ENCODE data around the gene CD109.

Gene CD109

GRCh38 chr6:73695619-73696421 lies at the start of gene CD109:
Gene CD109 (plus strand): TSS chr6:73696203. CDS start chr6:73696216, 13 bp downstream.
- Histone ChIP-seq H3K36me3 (ENCODE audit: insufficient read depth, low read length) (no peaks in the 10 kb centered on the region), H3K27me3 (ENCODE audit: insufficient read depth, low read length) (peaks cover 28% of the 10 kb centered on the region), H2AFZ (ENCODE audit: low read depth, low read length) (peak within 1 kb of the TSS; percentile 21), H3K4me3 (ENCODE audit: low read length) (peak within 1 kb of the TSS; percentile 35), H3K9me3 (ENCODE audit: low read length) (no peaks in the 10 kb centered on the region), H3K4me1 (ENCODE audit: insufficient read depth, low read length) (no peaks in the 10 kb centered on the region)

DNA sequence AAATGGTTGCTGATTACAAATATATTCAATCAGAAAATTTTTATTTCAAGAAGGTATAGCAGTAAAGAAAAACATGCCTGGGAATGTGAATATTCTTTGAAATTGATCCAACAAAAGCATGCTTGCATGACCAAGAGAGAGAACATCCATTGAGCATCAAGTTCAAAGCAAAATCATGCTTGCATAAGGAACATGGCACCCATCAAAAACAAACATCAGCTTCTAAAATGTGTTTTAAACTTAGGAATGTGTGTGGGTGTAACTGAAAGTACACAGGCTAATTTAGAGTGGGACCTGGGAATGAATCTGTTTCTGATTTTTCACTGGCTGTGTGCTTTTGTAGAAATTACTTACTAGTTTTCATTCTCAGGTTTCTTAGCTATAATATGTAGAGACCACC lies 47.8 kb upstream of the CD109 start:
- Histone ChIP-seq H3K9me3 (ENCODE audit: low read length) (no peaks in the 10 kb centered on the region), H3K4me3 (ENCODE audit: low read length) (no peak overlapping the region), H3K36me3 (ENCODE audit: insufficient read depth, low read length) (no peaks in the 10 kb centered on the region), H3K4me1 (ENCODE audit: insufficient read depth, low read length) (peaks cover 5% of the 10 kb centered on the region), H2AFZ (ENCODE audit: low read depth, low read length) (no peak overlapping the region), H3K27me3 (ENCODE audit: insufficient read depth, low read length) (no peaks in the 10 kb centered on the region)

GRCh38 chr6:73649783-73650182 lies 46.2 kb upstream of the CD109 start:
- no peaks in the 10 kb centered on the region for H3K27me3 ChIP-seq (ENCODE audit: insufficient read depth, low read length)
- H2AFZ ChIP-seq (ENCODE audit: low read depth, low read length): no peak overlapping the region
- H3K9me3 ChIP-seq (ENCODE audit: low read length): no peaks in the 10 kb centered on the region
- no peak overlapping the region for H3K4me3 ChIP-seq (ENCODE audit: low read length)
- no peaks in the 10 kb centered on the region for H3K36me3 ChIP-seq (ENCODE audit: insufficient read depth, low read length)
- H3K4me1 ChIP-seq (ENCODE audit: insufficient read depth, low read length): peaks cover 5% of the 10 kb centered on the region

DNA sequence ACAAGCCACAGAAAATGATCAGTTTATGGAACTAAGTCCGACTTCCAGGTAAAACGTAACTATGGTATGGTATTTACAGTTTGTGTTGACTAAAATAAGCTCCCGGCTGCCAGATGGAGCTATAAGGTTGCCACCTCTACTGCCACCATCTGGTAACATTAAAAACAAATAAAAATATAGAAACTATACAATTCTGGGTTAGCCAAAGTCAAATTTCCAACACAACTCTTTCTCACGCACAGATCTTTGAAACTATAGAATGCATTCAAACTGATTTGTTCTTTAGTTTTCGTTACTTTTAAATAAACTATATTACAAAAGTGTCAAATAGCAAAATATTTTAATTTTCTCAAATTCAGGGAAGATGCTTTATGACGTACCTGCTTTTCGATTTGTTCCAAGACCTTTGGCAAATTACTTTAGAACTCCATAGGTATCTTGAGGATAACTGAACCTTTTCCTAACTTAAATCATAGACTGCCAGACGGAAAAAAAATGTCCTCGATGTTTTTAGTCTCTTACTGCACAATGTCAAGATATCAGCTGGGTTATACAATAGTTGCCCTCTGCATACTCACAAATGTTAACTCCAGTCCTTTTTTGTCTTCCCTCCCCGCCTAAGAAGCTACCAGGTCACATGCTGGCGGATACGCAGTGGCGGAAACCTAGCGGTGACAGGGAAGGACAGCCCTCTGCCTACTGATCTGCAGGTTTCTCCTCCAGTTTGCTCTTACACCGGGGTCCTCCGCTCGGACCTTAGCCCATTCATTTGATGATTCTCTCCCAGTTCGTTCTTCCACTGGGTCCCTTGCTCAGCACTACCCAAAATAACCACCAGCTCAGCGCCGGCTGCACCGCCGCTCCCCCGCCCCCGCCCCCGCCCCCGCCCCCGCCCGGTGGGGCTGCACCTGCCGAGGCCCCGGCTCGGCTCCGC lies 43.1 kb upstream of the CD109 start:
- Histone ChIP-seq H3K9me3 (ENCODE audit: low read length) (no peaks in the 10 kb centered on the region), H3K27me3 (ENCODE audit: insufficient read depth, low read length) (no peaks in the 10 kb centered on the region), H3K36me3 (ENCODE audit: insufficient read depth, low read length) (no peaks in the 10 kb centered on the region), H3K4me3 (ENCODE audit: low read length) (peak overlapping the region; percentile 92), H2AFZ (ENCODE audit: low read depth, low read length) (peak overlapping the region; percentile 77), H3K4me1 (ENCODE audit: insufficient read depth, low read length) (peaks cover 5% of the 10 kb centered on the region)

DNA sequence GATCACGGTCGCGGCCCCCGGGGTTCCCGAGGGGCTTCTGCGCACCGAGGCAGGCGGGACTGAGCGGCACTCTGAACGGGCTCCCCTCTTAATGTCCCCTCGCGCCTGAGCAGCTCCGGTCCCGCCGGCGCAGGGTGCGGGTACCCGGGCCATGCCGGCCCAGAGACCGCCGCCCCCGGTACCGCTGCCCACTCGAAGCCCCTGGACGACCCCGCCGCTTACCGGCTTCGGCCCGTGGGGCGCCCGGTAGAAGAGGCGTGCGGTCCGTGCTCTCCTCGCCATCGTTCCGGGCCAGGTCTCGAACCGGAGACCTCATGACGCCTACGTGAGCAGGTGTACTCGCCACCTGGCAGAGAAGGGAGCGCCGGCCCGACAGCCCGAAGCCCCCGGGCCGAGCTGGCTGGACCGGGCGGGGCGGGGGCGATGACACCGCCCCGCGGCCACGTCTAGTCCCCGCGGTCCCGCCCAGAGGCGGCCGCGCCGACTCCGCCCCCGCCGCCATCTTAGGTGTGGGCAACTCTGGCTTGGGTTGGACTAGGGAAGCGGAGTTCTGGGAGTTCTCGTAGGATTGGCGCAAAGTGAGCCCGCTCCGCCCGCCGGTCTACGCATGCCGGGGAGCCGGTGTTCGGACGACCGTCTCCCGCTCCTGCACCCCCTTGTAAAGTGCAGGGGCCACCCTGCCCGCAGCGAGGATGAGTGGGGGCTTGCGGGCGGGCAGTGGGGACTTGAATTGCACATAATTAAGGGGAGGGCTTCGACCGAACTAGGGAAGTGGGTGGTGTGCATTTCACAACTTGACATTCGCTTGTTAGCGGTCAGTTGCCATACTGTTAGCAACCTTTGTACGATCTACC lies 42.2 kb upstream of the CD109 start, which contains the start of gene SLC17A5:
Gene SLC17A5 (minus strand): TSS at position 422 of the 854 bp plus-strand sequence. CDS start 106 bp downstream, at position 316.
- no peaks in the 10 kb centered on the region for H3K27me3 ChIP-seq (ENCODE audit: insufficient read depth, low read length)
- peak within 1 kb of the TSS; percentile 100 for H2AFZ ChIP-seq (ENCODE audit: low read depth, low read length)
- peak within 1 kb of the TSS; percentile 92 for H3K4me3 ChIP-seq (ENCODE audit: low read length)
- H3K36me3 ChIP-seq (ENCODE audit: insufficient read depth, low read length): no peaks in the 10 kb centered on the region
- peaks cover 5% of the 10 kb centered on the region for H3K4me1 ChIP-seq (ENCODE audit: insufficient read depth, low read length)
- H3K9me3 ChIP-seq (ENCODE audit: low read length): no peaks in the 10 kb centered on the region

- no peaks in the 10 kb centered on the region for H3K9me3 ChIP-seq (ENCODE audit: low read length)
- no peak overlapping the region for H2AFZ ChIP-seq (ENCODE audit: low read depth, low read length)
- H3K27me3 ChIP-seq (ENCODE audit: insufficient read depth, low read length): no peaks in the 10 kb centered on the region
- no peak overlapping the region for H3K4me3 ChIP-seq (ENCODE audit: low read length)
- H3K36me3 ChIP-seq (ENCODE audit: insufficient read depth, low read length): no peaks in the 10 kb centered on the region
- H3K4me1 ChIP-seq (ENCODE audit: insufficient read depth, low read length): peaks cover 5% of the 10 kb centered on the region
Observed at GRCh38 chr6:73655341-73655917, 40.6 kb upstream of the CD109 start.

DNA sequence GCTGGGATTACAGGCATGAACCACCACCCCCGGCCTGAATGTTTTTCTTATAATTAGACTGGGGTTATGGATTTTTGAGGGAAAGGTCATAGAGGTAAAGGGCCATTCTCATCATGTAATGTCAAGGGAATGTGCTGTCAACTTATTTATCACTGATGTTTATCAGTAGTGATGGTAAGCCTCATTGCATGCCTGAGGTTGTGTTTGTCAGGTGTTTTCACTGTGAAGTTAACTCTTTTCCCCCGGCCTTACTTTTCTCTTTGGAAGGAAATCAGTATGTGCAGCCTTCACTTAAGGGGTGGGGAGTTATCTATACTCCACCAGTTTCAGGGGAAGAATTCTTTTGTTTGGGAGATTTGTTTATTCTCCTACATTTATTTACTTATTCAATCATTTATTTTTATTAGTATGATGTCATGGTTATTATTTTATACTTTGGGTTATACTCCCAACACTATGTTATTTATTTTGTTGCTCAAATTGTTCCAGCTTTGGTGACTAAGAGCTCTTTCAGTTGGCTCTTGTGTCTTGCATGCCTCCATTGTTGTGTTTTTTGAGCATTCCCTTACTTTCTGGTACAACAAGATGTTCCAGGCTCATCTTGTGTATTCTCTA lies 39.4 kb upstream of the CD109 start:
- no peak overlapping the region for H2AFZ ChIP-seq (ENCODE audit: low read depth, low read length)
- no peaks in the 10 kb centered on the region for H3K27me3 ChIP-seq (ENCODE audit: insufficient read depth, low read length)
- peaks cover 5% of the 10 kb centered on the region for H3K4me1 ChIP-seq (ENCODE audit: insufficient read depth, low read length)
- no peaks in the 10 kb centered on the region for H3K9me3 ChIP-seq (ENCODE audit: low read length)
- no peak overlapping the region for H3K4me3 ChIP-seq (ENCODE audit: low read length)
- no peaks in the 10 kb centered on the region for H3K36me3 ChIP-seq (ENCODE audit: insufficient read depth, low read length)

DNA sequence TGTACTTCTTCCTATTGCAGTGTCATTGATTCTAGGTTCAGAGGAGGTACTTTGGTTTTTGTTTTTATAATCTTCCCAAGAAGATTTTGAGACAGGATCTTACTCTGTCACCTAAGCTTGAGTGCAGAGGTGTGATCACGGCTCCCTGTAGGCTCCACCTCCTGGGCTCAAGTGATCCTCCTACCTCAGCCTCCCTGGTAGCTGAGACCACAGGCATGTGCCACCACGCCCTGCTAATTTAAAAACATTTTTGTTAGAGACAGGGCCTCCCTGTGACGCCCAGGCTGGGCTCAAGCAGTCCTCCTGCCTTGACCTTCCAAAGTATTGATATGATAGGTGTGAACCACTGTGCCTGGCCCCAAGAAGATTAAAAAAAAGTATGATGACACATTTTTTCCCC lies 38.8 kb upstream of the CD109 start:
- Histone ChIP-seq H3K4me3 (ENCODE audit: low read length) (no peak overlapping the region), H3K9me3 (ENCODE audit: low read length) (no peaks in the 10 kb centered on the region), H3K27me3 (ENCODE audit: insufficient read depth, low read length) (no peaks in the 10 kb centered on the region), H3K36me3 (ENCODE audit: insufficient read depth, low read length) (no peaks in the 10 kb centered on the region), H2AFZ (ENCODE audit: low read depth, low read length) (no peak overlapping the region), H3K4me1 (ENCODE audit: insufficient read depth, low read length) (peaks cover 5% of the 10 kb centered on the region)

DNA sequence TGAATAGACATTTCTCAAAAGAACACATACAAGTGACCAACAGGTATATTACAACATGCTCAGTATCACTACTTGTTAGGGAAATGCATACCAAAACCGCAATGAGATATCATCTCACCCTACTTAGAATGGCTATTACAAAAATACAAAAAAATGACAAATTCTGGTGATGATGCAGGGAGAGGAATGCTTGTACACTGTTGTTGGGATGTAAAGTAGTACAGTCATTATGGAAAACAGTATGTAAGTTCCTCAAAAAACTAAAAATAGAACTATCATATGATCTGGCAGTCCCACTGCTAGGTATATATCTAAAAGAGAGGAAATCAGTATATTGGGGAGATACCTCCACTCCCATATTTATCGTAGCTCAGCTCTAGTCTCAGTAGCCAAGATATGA lies 31.3 kb upstream of the CD109 start:
- H3K27me3 ChIP-seq (ENCODE audit: insufficient read depth, low read length): no peaks in the 10 kb centered on the region
- no peaks in the 10 kb centered on the region for H3K36me3 ChIP-seq (ENCODE audit: insufficient read depth, low read length)
- no peak overlapping the region for H2AFZ ChIP-seq (ENCODE audit: low read depth, low read length)
- H3K4me3 ChIP-seq (ENCODE audit: low read length): no peak overlapping the region
- no peaks in the 10 kb centered on the region for H3K9me3 ChIP-seq (ENCODE audit: low read length)
- no peaks in the 10 kb centered on the region for H3K4me1 ChIP-seq (ENCODE audit: insufficient read depth, low read length)

GRCh38 chr6:73665686-73666319 lies 30.2 kb upstream of the CD109 start:
- H3K4me3 ChIP-seq (ENCODE audit: low read length): no peak overlapping the region
- no peaks in the 10 kb centered on the region for H3K27me3 ChIP-seq (ENCODE audit: insufficient read depth, low read length)
- H2AFZ ChIP-seq (ENCODE audit: low read depth, low read length): no peak overlapping the region
- no peaks in the 10 kb centered on the region for H3K36me3 ChIP-seq (ENCODE audit: insufficient read depth, low read length)
- H3K9me3 ChIP-seq (ENCODE audit: low read length): no peaks in the 10 kb centered on the region
- H3K4me1 ChIP-seq (ENCODE audit: insufficient read depth, low read length): no peaks in the 10 kb centered on the region

GRCh38 chr6:73666393-73666792 lies 29.6 kb upstream of the CD109 start:
- H2AFZ ChIP-seq (ENCODE audit: low read depth, low read length): no peak overlapping the region
- H3K36me3 ChIP-seq (ENCODE audit: insufficient read depth, low read length): no peaks in the 10 kb centered on the region
- no peaks in the 10 kb centered on the region for H3K9me3 ChIP-seq (ENCODE audit: low read length)
- H3K4me1 ChIP-seq (ENCODE audit: insufficient read depth, low read length): no peaks in the 10 kb centered on the region
- H3K27me3 ChIP-seq (ENCODE audit: insufficient read depth, low read length): no peaks in the 10 kb centered on the region
- H3K4me3 ChIP-seq (ENCODE audit: low read length): no peak overlapping the region

- Histone ChIP-seq H2AFZ (ENCODE audit: low read depth, low read length) (no peak overlapping the region), H3K36me3 (ENCODE audit: insufficient read depth, low read length) (no peaks in the 10 kb centered on the region)
Observed at GRCh38 chr6:73667798-73668197, 28.2 kb upstream of the CD109 start.

More at GRCh38 chr6:73667798-73668197, 28.2 kb upstream of the CD109 start:
- no peaks in the 10 kb centered on the region for H3K27me3 ChIP-seq (ENCODE audit: insufficient read depth, low read length)
- H3K9me3 ChIP-seq (ENCODE audit: low read length): no peaks in the 10 kb centered on the region
- H3K4me3 ChIP-seq (ENCODE audit: low read length): no peak overlapping the region
- no peaks in the 10 kb centered on the region for H3K4me1 ChIP-seq (ENCODE audit: insufficient read depth, low read length)

All from neuron (in vitro differentiated cells).